ENCODE measurements around the gene BMPR1B. TPM values are rescaled to one million over a fixed set of nuclear protein-coding genes. Genes with fewer than 3 reads are reported as not detected.

BMPR1B gene
- total and polyA plus RNA-seq, 2 donors (not counting 1 experiment from before 2014, with no cell fraction given), result not detected

- CTCF ChIA-PET, result no interaction called here
- no peak for ATAC-seq (ENCODE audit: low read depth)
Observed at GRCh38 chr4:95018785-95019184, 261.0 kb downstream of the BMPR1B start.

GRCh38 chr4:95020521-95020920, 262.8 kb downstream of the BMPR1B start:
- Mint-ChIP-seq H3K27me3 (no peaks in the 10 kb centered on the region), H3K9me3 (ENCODE audit: insufficient read depth) (no peaks in the 10 kb centered on the region), H3K4me1 (no peaks in the 10 kb centered on the region), H3K27ac (no peak overlapping the region), H3K4me3 (no peak overlapping the region)
- POLR2A ChIA-PET, result no interaction called here
- H3K4me2 ChIP-seq (replicated peaks; ENCODE audit: low read depth, low read length, poor library complexity, severe bottlenecking), result no peak overlapping the region
- ATAC-seq (ENCODE audit: low read depth) (no peak), DNase-seq (no peak)
- no peaks in the 10 kb centered on the region for H3K36me3 ChIP-seq (replicated peaks in 1 of 2; ENCODE audit: control extremely low read depth in 1 of 2, control insufficient read depth in 1 of 2, extremely low read depth in 1 of 2, insufficient read depth in 2 of 2, low read length in 1 of 2)
- H3K27me3 ChIP-seq (replicated peaks in 1 of 4; ENCODE audit: control extremely low read depth in 1 of 4, control insufficient read depth in 3 of 4, insufficient read depth in 4 of 4, low read length in 3 of 4), result no peaks in the 10 kb centered on the region
- no peaks in the 10 kb centered on the region for H4K20me1 ChIP-seq (ENCODE audit: control insufficient read depth, insufficient read depth, low read length, poor library complexity, severe bottlenecking)
- H3K4me3 ChIP-seq (ENCODE audit: control extremely low read depth in 1 of 5, extremely low read depth in 1 of 5, insufficient read depth in 1 of 5, low read depth in 2 of 5, low read length in 4 of 5), result no peak overlapping the region
- H2AFZ ChIP-seq (ENCODE audit: insufficient read depth, low read depth, low read length, poor library complexity, severe bottlenecking), result no peak overlapping the region
- CTCF ChIA-PET, result no interaction called here
- intact Hi-C loops (cut with micrococcal nuclease), result no loop called here
- WGBS (ENCODE audit: insufficient coverage), result no CpG with 5 or more reads among the region's 8 CpGs
- H3K27ac ChIP-seq (ENCODE audit: low read length in 2 of 2), result no peak overlapping the region
- no peaks in the 10 kb centered on the region for H3K4me1 ChIP-seq (ENCODE audit: control insufficient read depth in 2 of 2, insufficient read depth in 2 of 2, low read length in 2 of 2)
- H3K9me3 ChIP-seq (ENCODE audit: control extremely low read depth in 1 of 3, control insufficient read depth in 2 of 3, insufficient read depth in 1 of 3, low read length in 2 of 3), result no peaks in the 10 kb centered on the region
- H3K9ac ChIP-seq (ENCODE audit: low read length), result no peak overlapping the region
- no peaks in the 10 kb centered on the region for H3K79me2 ChIP-seq (ENCODE audit: control insufficient read depth, insufficient read depth, low read length)
- TF ChIP-seq EZH2 (IDR thresholded peaks at IDR 0.05; ENCODE audit: borderline replicate concordance, insufficient read depth, low read depth, low read length, poor library complexity, severe bottlenecking), result no peak
- TF ChIP-seq CTCF (IDR thresholded peaks at IDR 0.05), result no peak

More at GRCh38 chr4:95018785-95019184, 261.0 kb downstream of the BMPR1B start:
- Mint-ChIP-seq H3K27me3 (no peaks in the 10 kb centered on the region), H3K4me3 (no peak overlapping the region), H3K4me1 (no peaks in the 10 kb centered on the region), H3K27ac (no peak overlapping the region), H3K9me3 (ENCODE audit: insufficient read depth) (no peaks in the 10 kb centered on the region)
- 90% methylated on average over 2 of the region's 5 CpGs for WGBS (ENCODE audit: insufficient coverage)
- H4K20me1 ChIP-seq (ENCODE audit: control insufficient read depth, insufficient read depth, low read length, poor library complexity, severe bottlenecking), result no peaks in the 10 kb centered on the region
- no peaks in the 10 kb centered on the region for H3K9me3 ChIP-seq (ENCODE audit: control extremely low read depth in 1 of 3, control insufficient read depth in 2 of 3, insufficient read depth in 1 of 3, low read length in 2 of 3)
- no peak overlapping the region for H3K4me3 ChIP-seq (ENCODE audit: control extremely low read depth in 1 of 5, extremely low read depth in 1 of 5, insufficient read depth in 1 of 5, low read depth in 2 of 5, low read length in 4 of 5)
- H3K27ac ChIP-seq (ENCODE audit: low read length in 2 of 2), result no peak overlapping the region
- no peak overlapping the region for H2AFZ ChIP-seq (ENCODE audit: insufficient read depth, low read depth, low read length, poor library complexity, severe bottlenecking)
- intact Hi-C loops (cut with micrococcal nuclease), result no loop called here
- TF ChIP-seq EZH2 (IDR thresholded peaks at IDR 0.05; ENCODE audit: borderline replicate concordance, insufficient read depth, low read depth, low read length, poor library complexity, severe bottlenecking), result no peak
- no peak for TF ChIP-seq CTCF (IDR thresholded peaks at IDR 0.05)
- POLR2A ChIA-PET, result no interaction called here
- no peaks in the 10 kb centered on the region for H3K79me2 ChIP-seq (ENCODE audit: control insufficient read depth, insufficient read depth, low read length)
- no peaks in the 10 kb centered on the region for H3K27me3 ChIP-seq (replicated peaks in 1 of 4; ENCODE audit: control extremely low read depth in 1 of 4, control insufficient read depth in 3 of 4, insufficient read depth in 4 of 4, low read length in 3 of 4)
- H3K4me1 ChIP-seq (ENCODE audit: control insufficient read depth in 2 of 2, insufficient read depth in 2 of 2, low read length in 2 of 2), result no peaks in the 10 kb centered on the region
- DNase-seq, result no peak
- no peaks in the 10 kb centered on the region for H3K36me3 ChIP-seq (replicated peaks in 1 of 2; ENCODE audit: control extremely low read depth in 1 of 2, control insufficient read depth in 1 of 2, extremely low read depth in 1 of 2, insufficient read depth in 2 of 2, low read length in 1 of 2)
- H3K4me2 ChIP-seq (replicated peaks; ENCODE audit: low read depth, low read length, poor library complexity, severe bottlenecking), result no peak overlapping the region
- H3K9ac ChIP-seq (ENCODE audit: low read length), result no peak overlapping the region
